Stimulated activated CD8-positive, alpha-beta memory T cell treated with anti-CD3 and anti-CD28 coated beads, Interleukin-12 subunit alpha, Interleukin-12 subunit beta, amount 100 ng/mL, for 4 hours (primary cell): ENCODE data around the gene BASP1.
"Not testable (repeated sequence)": the region's sequence is repeated elsewhere in the genome, so short reads cannot be mapped to it uniquely, and the experiment has no call there.

Source experiments
- DNase-seq: peaks from one replicate; pipeline ENCODE4 v3.0.0-alpha.2; 2020; ENCODE audit warnings: low read depth

BASP1 gene

GRCh38 chr5:17191574-17191973, 25.9 kb upstream of the BASP1 start:
- not testable (repeated sequence) for DNase-seq

- DNase-seq: no peak
Observed at GRCh38 chr5:17192191-17192590, 25.2 kb upstream of the BASP1 start.

DNA sequence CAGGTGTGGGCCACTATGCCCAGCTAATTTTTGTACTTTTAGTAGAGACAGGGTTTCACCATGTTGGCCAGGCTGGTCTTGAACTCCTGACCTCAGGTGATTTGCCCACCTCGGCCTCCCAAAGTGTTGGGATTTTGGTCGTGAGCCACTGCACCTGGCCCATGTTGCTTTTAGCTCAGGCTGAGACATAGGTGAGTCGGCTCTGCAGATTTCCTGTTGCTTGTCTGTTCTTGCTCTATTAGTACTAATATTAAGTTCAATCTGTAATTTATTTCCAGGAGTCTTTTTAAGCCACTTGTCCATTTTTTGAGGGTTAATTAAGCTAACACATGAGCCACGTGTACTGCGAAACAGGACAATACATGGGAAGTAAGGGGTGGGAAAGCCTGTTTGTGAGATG, 21.4 kb upstream of the BASP1 start:
- DNase-seq: no peak

GRCh38 chr5:17196697-17197096, 20.7 kb upstream of the BASP1 start:
- DNase-seq: no peak

DNA sequence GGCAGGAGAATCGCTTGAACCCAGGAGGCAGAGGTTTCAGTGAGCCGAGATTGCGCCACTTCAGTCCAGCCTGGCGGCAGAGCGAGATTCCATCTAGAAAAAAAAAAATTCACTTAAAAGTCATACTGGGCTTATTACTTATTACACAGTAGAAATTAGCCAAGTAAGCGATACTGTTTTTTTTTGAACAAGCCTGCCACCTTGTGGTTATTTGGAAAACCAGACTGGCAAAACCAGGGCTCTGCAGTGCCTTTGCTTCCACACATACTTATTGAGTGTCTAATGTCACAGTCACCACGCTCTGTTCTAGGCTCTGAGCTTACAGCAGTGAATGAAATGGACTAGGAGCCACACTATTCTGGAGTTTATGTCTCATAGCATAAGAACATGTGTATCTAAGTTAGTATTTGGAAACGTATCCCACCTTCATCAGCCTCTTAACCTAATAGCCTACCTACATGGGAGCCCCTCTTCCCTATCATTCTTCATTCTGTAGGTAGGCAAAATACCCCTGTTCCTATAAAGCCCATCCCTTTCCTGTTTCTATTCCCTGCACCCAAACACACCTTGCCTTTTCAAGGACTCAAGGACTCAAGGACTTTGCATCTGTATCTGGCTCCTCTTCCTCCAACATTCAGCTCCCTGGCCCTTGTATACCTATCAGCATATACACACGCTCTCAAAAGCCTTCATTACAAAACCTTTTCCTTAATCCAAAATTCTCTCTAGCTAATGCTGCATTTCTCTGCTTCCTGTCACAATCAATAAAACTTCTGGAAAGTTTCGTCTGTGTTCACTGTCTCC, 13.9 kb upstream of the BASP1 start:
- DNase-seq: no peak

- DNase-seq: no peak
Observed at GRCh38 chr5:17204133-17204489, 13.3 kb upstream of the BASP1 start.

- no peak for DNase-seq
Observed at GRCh38 chr5:17206021-17206420, 11.4 kb upstream of the BASP1 start.

GRCh38 chr5:17212191-17212590, 5.2 kb upstream of the BASP1 start:
- DNase-seq: no peak

GRCh38 chr5:17212996-17213395, 4.4 kb upstream of the BASP1 start:
- no peak for DNase-seq

DNA sequence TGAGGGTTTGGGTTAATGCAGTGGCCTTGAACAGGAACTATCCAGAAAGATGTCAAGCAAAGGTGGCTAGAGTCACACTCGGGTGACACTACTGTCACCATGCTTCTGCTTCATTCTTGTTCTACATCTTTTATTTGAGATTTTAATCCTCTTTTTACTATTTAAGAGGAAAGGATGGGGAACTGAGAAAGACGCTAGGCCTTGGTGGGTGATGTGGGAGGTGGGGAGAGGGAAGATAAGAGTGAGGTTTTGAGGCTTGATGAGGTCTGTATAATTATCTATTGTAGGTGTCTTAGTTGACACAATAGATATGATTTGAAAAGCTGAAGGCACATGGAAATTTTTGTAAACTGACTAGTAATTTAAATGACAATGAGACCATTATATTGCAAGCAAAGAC, 3.5 kb upstream of the BASP1 start:
- DNase-seq: no peak

GRCh38 chr5:17214893-17215292, 2.5 kb upstream of the BASP1 start:
- DNase-seq: no peak

- no peak for DNase-seq
Observed at GRCh38 chr5:17215361-17215760, 2.1 kb upstream of the BASP1 start.

- DNase-seq: no peak
Observed at GRCh38 chr5:17216176-17216973, 1.1 kb upstream of the BASP1 start.

DNA sequence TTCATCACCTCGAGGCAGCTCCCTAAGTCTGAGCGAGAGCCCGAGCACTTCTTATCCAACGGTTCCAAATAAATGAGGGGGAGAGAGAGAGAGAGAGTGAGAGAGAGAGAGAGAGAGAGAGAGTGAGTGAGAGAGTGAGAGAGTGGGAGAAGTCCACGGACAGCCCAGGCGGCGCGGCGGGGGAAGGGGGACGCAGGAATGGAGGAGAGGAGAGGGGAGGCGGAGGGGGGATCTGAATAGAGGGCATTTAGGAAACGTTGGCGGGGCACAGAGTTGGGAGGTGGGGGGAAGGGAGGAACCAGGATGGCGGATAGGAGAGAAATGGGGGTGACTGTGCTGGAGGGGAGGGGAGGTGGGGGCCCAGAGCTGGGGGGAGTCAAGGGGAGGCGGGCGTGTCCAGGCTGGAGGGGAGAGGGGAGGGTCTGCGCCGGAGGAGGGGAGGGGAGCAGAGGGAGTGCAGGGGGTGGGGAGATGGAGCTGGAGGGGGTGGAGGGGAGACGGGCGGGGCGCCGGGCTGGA, 398 bp upstream of the BASP1 start:
- no peak for DNase-seq

DNA sequence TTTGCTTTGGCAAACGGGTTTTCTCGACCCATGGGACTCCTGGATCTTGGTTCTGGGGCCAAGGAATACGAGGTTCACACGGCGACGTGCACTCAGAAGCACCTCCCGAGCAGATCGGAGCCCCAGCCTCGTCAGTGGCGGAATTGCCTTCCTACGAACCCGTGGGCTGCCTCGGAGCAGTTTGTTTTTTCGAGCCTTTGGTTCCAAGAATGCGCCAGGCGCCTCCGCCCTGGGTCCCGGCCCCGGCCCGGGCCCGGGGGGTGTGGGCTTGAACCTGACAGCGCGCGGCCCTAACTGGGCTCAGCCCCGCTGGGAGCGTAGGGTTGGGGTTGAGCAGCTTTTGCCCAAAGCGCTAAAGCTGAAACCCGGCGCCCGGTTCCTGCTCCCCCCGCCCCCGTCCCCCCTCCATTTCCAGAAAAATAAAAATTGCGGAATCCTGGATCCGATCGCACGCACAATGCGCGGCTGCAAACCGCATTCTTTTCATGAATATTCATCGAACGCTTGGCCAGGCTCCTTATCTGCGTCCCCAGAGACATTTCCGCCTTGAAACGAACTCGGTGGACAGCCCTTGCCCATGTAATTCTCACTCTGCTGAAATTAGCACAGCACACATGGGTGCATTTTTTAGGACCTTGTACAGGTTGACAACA, 1.0 kb downstream of the BASP1 start:
- no peak for DNase-seq

GRCh38 chr5:17219006-17219422, 1.6 kb downstream of the BASP1 start:
- no peak for DNase-seq

GRCh38 chr5:17219469-17219868, 2.0 kb downstream of the BASP1 start:
- DNase-seq: no peak

- DNase-seq: no peak
Observed at GRCh38 chr5:17219992-17220391, 2.6 kb downstream of the BASP1 start.

DNA sequence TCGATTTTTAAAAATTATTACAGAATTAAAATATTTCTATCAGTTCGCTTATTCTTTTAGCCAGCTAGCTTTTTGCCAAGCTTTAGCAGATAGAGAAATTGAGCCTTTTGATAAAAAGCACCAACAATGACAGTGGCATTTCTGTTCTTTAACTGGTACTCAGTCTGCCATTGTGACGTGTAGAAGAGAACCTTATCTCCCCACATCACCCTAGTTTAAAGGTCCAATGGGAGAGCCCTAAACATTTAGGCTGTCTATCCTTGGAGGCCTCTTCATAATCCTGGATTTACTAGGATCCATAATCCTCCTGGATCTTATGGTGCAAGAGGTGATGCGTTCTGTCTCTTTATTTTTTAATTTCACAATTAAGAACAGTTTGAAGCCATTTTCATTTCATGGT, 3.0 kb downstream of the BASP1 start:
- no peak for DNase-seq

GRCh38 chr5:17221843-17222636, 4.6 kb downstream of the BASP1 start:
- DNase-seq: no peak

DNA sequence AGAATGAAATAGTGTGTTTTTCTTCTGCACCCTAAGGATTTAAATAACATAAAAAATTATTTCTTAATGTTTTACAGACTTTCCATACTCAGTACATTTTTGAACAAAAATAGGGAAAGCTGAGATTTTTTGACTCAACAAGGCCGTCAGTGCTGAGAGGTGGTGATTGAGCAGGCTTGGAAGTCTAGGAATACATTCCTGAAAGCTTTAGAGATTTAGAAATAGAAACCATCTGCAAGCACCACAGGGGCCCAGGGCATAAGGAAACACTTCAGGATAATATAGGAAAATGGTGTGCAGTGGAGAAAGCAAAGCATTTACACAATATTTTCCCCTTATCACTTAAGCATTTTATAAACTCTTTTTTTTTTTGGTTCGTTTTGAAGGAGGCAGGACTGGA, 5.2 kb downstream of the BASP1 start:
- DNase-seq: no peak
